GM21515 (cell line): ENCODE results near the gene MBTPS2.
A peak's percentile ranks its signal among the peaks of the same experiment; 100 is the strongest.
"Not testable (repeated sequence)": the region's sequence is repeated elsewhere in the genome, so short reads cannot be mapped to it uniquely, and the experiment has no call there.

Experiments used
- ATAC-seq: cut with Tn5 transposase; IDR thresholded peaks from one replicate; pipeline ENCODE4 v1.9.1; 2021; ENCODE audit not compliant: unreplicated experiment

The MBTPS2 gene

GRCh38 chrX:21855937-21856415 lies 16.6 kb downstream of the MBTPS2 start, which contains the start of gene YY2:
TSS of gene YY2 (plus strand) at chrX:21855987. CDS start at chrX:21856485, 498 bp downstream.
- no peak for ATAC-seq

GRCh38 chrX:21856504-21856903 lies 17.1 kb downstream of the MBTPS2 start:
- no peak for ATAC-seq

GRCh38 chrX:21863241-21863640 lies 23.8 kb downstream of the MBTPS2 start:
- ATAC-seq, result no peak

- ATAC-seq, result no peak
Measured at GRCh38 chrX:21865436-21865835, 26.0 kb downstream of the MBTPS2 start.

GRCh38 chrX:21870494-21870893 lies 31.1 kb downstream of the MBTPS2 start:
- ATAC-seq, result no peak

- no peak for ATAC-seq
Measured at GRCh38 chrX:21873063-21873775, 33.8 kb downstream of the MBTPS2 start.

GRCh38 chrX:21874182-21874581 lies 34.8 kb downstream of the MBTPS2 start:
- ATAC-seq, result not testable (repeated sequence)

- ATAC-seq, result no peak
Measured at GRCh38 chrX:21875013-21875412, 35.6 kb downstream of the MBTPS2 start.

GRCh38 chrX:21881881-21882574 lies 42.6 kb downstream of the MBTPS2 start:
- no peak for ATAC-seq

GRCh38 chrX:21883258-21883657 lies 43.8 kb downstream of the MBTPS2 start:
- ATAC-seq, result no peak

GRCh38 chrX:21885568-21885967 lies 46.2 kb downstream of the MBTPS2 start:
- ATAC-seq, result no peak

- ATAC-seq, result no peak
Measured at GRCh38 chrX:21905313-21905712, 65.9 kb downstream of the MBTPS2 start.

GRCh38 chrX:21905953-21906352 lies 66.5 kb downstream of the MBTPS2 start:
- ATAC-seq, result no peak

GRCh38 chrX:21907260-21907659 lies 67.8 kb downstream of the MBTPS2 start:
- no peak for ATAC-seq

- ATAC-seq, result no peak
Measured at GRCh38 chrX:21911481-21911880, 72.1 kb downstream of the MBTPS2 start.

GRCh38 chrX:21912220-21912619 lies 72.8 kb downstream of the MBTPS2 start:
- ATAC-seq, result no peak

GRCh38 chrX:21912989-21913388 lies 73.6 kb downstream of the MBTPS2 start:
- ATAC-seq, result no peak

GRCh38 chrX:21926116-21926515 lies 86.7 kb downstream of the MBTPS2 start:
- peak; percentile 56 for ATAC-seq

- peak; percentile 94 for ATAC-seq
Measured at GRCh38 chrX:21926527-21927278, 87.3 kb downstream of the MBTPS2 start.

GRCh38 chrX:21929209-21929608 lies 89.8 kb downstream of the MBTPS2 start:
- no peak for ATAC-seq

- no peak for ATAC-seq
Measured at GRCh38 chrX:21930986-21931385, 91.6 kb downstream of the MBTPS2 start.
